ENCODE data around the gene INHBE. TPM values are rescaled to one million over a fixed set of nuclear protein-coding genes. Genes with fewer than 3 reads are reported as not detected.
"Not testable (repeated sequence)": the region's sequence is repeated elsewhere in the genome, so short reads cannot be mapped to it uniquely, and the experiment has no call there.

INHBE gene
- total RNA-seq, 2 donors from 2014 or later = not detected

- TF ChIP-seq CTCF (IDR thresholded peaks at IDR 0.05) = no peak
- Histone ChIP-seq H3K27me3 (no peaks in the 10 kb centered on the region), H3K4me3 (no peak overlapping the region), H3K9me3 (no peaks in the 10 kb centered on the region), H3K4me1 (peaks cover 15% of the 10 kb centered on the region), H3K27ac (no peak overlapping the region), H3K36me3 (replicated peaks in 1 of 2; ENCODE audit: insufficient read depth in 1 of 2, low read depth in 2 of 2) (peaks cover 9 to 18% of the 10 kb centered on the region in 2 donors)
- 81 to 83% methylated on average over 15 of the region's 15 CpGs for WGBS, 2 donors
- intact Hi-C loops (cut with DNase I) = no loop called here
- ATAC-seq = no peak
- no peak for DNase-seq
These were observed 36.5 kb downstream of the INHBE start for GRCh38 chr12:57491393-57492280.

- intact Hi-C loops (cut with DNase I); H3K9me3 ChIP-seq; H3K4me1 ChIP-seq; ATAC-seq; H3K27ac ChIP-seq; H3K27me3 ChIP-seq; DNase-seq; H3K4me3 ChIP-seq: not testable (repeated sequence)
- 92% methylated on average over 39 of the region's 48 CpGs; no CpG with 5 or more reads in 1 of the 2 donors for WGBS, 2 donors
- H3K36me3 ChIP-seq (replicated peaks in 1 of 2; ENCODE audit: insufficient read depth in 1 of 2, low read depth in 2 of 2) = peaks cover 9 to 26% of the 10 kb centered on the region in 2 donors
These were observed 40.1 kb downstream of the INHBE start for GRCh38 chr12:57495051-57495701.

GRCh38 chr12:57496822-57497221 is 41.7 kb downstream of the INHBE start:
- peaks cover 0 to 19% of the 10 kb centered on the region in 2 donors for H3K36me3 ChIP-seq (replicated peaks in 1 of 2; ENCODE audit: insufficient read depth in 1 of 2, low read depth in 2 of 2)
- H3K4me3 ChIP-seq = no peak overlapping the region
- no peak overlapping the region for H3K27ac ChIP-seq
- intact Hi-C loops (cut with DNase I) = no loop called here
- ATAC-seq = no peak
- DNase-seq = no peak
- H3K9me3 ChIP-seq = no peaks in the 10 kb centered on the region
- no peaks in the 10 kb centered on the region for H3K27me3 ChIP-seq
- no peak for TF ChIP-seq POLR2A (IDR thresholded peaks at IDR 0.05)
- no peak for TF ChIP-seq CTCF (IDR thresholded peaks at IDR 0.05)
- H3K4me1 ChIP-seq = no peaks in the 10 kb centered on the region

GRCh38 chr12:57497223-57498131 is 42.4 kb downstream of the INHBE start:
- no peak for ATAC-seq
- TF ChIP-seq POLR2A (IDR thresholded peaks at IDR 0.05) (no peak), CTCF (IDR thresholded peaks at IDR 0.05) (no peak)

GRCh38 chr12:57498132-57498502 is 43.0 kb downstream of the INHBE start:
- TF ChIP-seq CTCF (IDR thresholded peaks at IDR 0.05) = no peak
- TF ChIP-seq POLR2A (IDR thresholded peaks at IDR 0.05) = no peak

More at GRCh38 chr12:57497223-57498131, 42.4 kb downstream of the INHBE start:
- Histone ChIP-seq H3K27ac (no peak overlapping the region), H3K9me3 (no peaks in the 10 kb centered on the region), H3K27me3 (no peaks in the 10 kb centered on the region), H3K4me3 (no peak overlapping the region), H3K36me3 (replicated peaks in 1 of 2; ENCODE audit: insufficient read depth in 1 of 2, low read depth in 2 of 2) (peaks cover 0 to 20% of the 10 kb centered on the region in 2 donors), H3K4me1 (no peaks in the 10 kb centered on the region)
- 87 to 88% methylated on average over 12 of the region's 12 CpGs for WGBS, 2 donors
- intact Hi-C loops (cut with DNase I) = no loop called here
- no peak for DNase-seq

More at GRCh38 chr12:57498132-57498502, 43.0 kb downstream of the INHBE start:
- Histone ChIP-seq H3K36me3 (replicated peaks in 1 of 2; ENCODE audit: insufficient read depth in 1 of 2, low read depth in 2 of 2) (peaks cover 0 to 21% of the 10 kb centered on the region in 2 donors), H3K27ac (no peak overlapping the region), H3K4me3 (no peak overlapping the region), H3K4me1 (no peaks in the 10 kb centered on the region), H3K27me3 (no peaks in the 10 kb centered on the region), H3K9me3 (no peaks in the 10 kb centered on the region)
- DNase-seq (no peak), ATAC-seq (no peak)
- 79 to 91% methylated on average over 6 to 9 of the region's 9 CpGs for WGBS, 2 donors
- intact Hi-C loops (cut with DNase I) = no loop called here

Measured in body of pancreas (tissue), 4 donors.